Fibroblast of skin of right biceps (primary cell): Measurements from ENCODE around the gene DHRS13.
A peak's percentile ranks its signal among the peaks of the same experiment; 100 is the strongest.
"Not testable (repeated sequence)": the region's sequence is repeated elsewhere in the genome, so short reads cannot be mapped to it uniquely, and the experiment has no call there.

ENCODE experiments used
- DNase-seq: peaks from one replicate; pipeline ENCODE4 v3.0.0-alpha.2; 2013

DHRS13 gene

GRCh38 chr17:28881533-28882056 lies 21.3 kb downstream of the DHRS13 start:
- no peak for DNase-seq

- no peak for DNase-seq
Observed at GRCh38 chr17:28880572-28880945, 22.3 kb downstream of the DHRS13 start.

GRCh38 chr17:28879886-28880571 lies 22.9 kb downstream of the DHRS13 start:
- DNase-seq: no peak

GRCh38 chr17:28878981-28879380 lies 23.9 kb downstream of the DHRS13 start:
- DNase-seq: peak; percentile 27

GRCh38 chr17:28878158-28878910 lies 24.5 kb downstream of the DHRS13 start:
- DNase-seq: no peak

- not testable (repeated sequence) for DNase-seq
Observed at GRCh38 chr17:28877150-28877711, 25.6 kb downstream of the DHRS13 start.

- DNase-seq: no peak
Observed at GRCh38 chr17:28875848-28876550, 26.9 kb downstream of the DHRS13 start.

GRCh38 chr17:28874750-28875149 lies 28.1 kb downstream of the DHRS13 start:
- DNase-seq: no peak

GRCh38 chr17:28873839-28874238 lies 29.0 kb downstream of the DHRS13 start:
- no peak for DNase-seq

- DNase-seq: no peak
Observed at GRCh38 chr17:28871056-28871579, 31.8 kb downstream of the DHRS13 start.

- no peak for DNase-seq
Observed at GRCh38 chr17:28867276-28867675, 35.6 kb downstream of the DHRS13 start.

- peak; percentile 35 for DNase-seq
Observed at GRCh38 chr17:28865946-28866752, 36.7 kb downstream of the DHRS13 start.

- no peak for DNase-seq
Observed at GRCh38 chr17:28864991-28865849, 37.7 kb downstream of the DHRS13 start.

GRCh38 chr17:28863953-28864352 lies 38.9 kb downstream of the DHRS13 start:
- DNase-seq: no peak

- no peak for DNase-seq
Observed at GRCh38 chr17:28862561-28862960, 40.3 kb downstream of the DHRS13 start.

GRCh38 chr17:28861393-28862203 lies 41.3 kb downstream of the DHRS13 start:
- no peak for DNase-seq

- no peak for DNase-seq
Observed at GRCh38 chr17:28860363-28860808, 42.5 kb downstream of the DHRS13 start.

- no peak for DNase-seq
Observed at GRCh38 chr17:28858801-28859355, 44.0 kb downstream of the DHRS13 start.

GRCh38 chr17:28857905-28858800 lies 44.7 kb downstream of the DHRS13 start:
- DNase-seq: no peak
